NCI-H1417 treated with DMSO at 0.1 percent for 48 hours (cell line): ENCODE data around the gene MAP4K1.
"Not testable (repeated sequence)": the region's sequence is repeated elsewhere in the genome, so short reads cannot be mapped to it uniquely, and the experiment has no call there.

Experiments
- DNase-seq: peaks from one replicate; lab custom pipeline; 2025; lab: John Stamatoyannopoulos, UW

Gene MAP4K1

GRCh38 chr19:38569368-38569983 lies 48.3 kb downstream of the MAP4K1 start:
- DNase-seq = no peak

GRCh38 chr19:38565691-38566105 lies 52.1 kb downstream of the MAP4K1 start:
- no peak for DNase-seq

GRCh38 chr19:38564981-38565690 lies 52.6 kb downstream of the MAP4K1 start:
- DNase-seq = no peak

GRCh38 chr19:38563475-38563874 lies 54.3 kb downstream of the MAP4K1 start:
- DNase-seq = no peak

GRCh38 chr19:38562096-38562495 lies 55.7 kb downstream of the MAP4K1 start:
- no peak for DNase-seq

GRCh38 chr19:38561658-38562057 lies 56.1 kb downstream of the MAP4K1 start:
- DNase-seq = no peak

GRCh38 chr19:38561053-38561606 lies 56.6 kb downstream of the MAP4K1 start:
- DNase-seq = no peak

GRCh38 chr19:38559428-38560401 lies 58.0 kb downstream of the MAP4K1 start:
- DNase-seq = no peak

GRCh38 chr19:38558933-38559332 lies 58.8 kb downstream of the MAP4K1 start:
- not testable (repeated sequence) for DNase-seq

- no peak for DNase-seq
Measured at GRCh38 chr19:38557205-38557799, 60.5 kb downstream of the MAP4K1 start.

GRCh38 chr19:38556521-38557174 lies 61.1 kb downstream of the MAP4K1 start:
- no peak for DNase-seq

GRCh38 chr19:38555200-38555599 lies 62.6 kb downstream of the MAP4K1 start:
- no peak for DNase-seq

- DNase-seq = no peak
Measured at GRCh38 chr19:38554676-38555141, 63.0 kb downstream of the MAP4K1 start.

GRCh38 chr19:38553239-38553638 lies 64.5 kb downstream of the MAP4K1 start:
- not testable (repeated sequence) for DNase-seq

GRCh38 chr19:38551450-38551813 lies 66.3 kb downstream of the MAP4K1 start:
- DNase-seq = no peak

GRCh38 chr19:38550376-38550775 lies 67.4 kb downstream of the MAP4K1 start:
- no peak for DNase-seq

- no peak for DNase-seq
Measured at GRCh38 chr19:38549942-38550341, 67.8 kb downstream of the MAP4K1 start.

GRCh38 chr19:38549061-38549460 lies 68.7 kb downstream of the MAP4K1 start:
- DNase-seq = no peak

- no peak for DNase-seq
Measured at GRCh38 chr19:38547421-38547820, 70.3 kb downstream of the MAP4K1 start.

GRCh38 chr19:38545596-38545995 lies 72.2 kb downstream of the MAP4K1 start:
- DNase-seq = no peak
